ENCODE data around the gene GPR87.

DNA sequence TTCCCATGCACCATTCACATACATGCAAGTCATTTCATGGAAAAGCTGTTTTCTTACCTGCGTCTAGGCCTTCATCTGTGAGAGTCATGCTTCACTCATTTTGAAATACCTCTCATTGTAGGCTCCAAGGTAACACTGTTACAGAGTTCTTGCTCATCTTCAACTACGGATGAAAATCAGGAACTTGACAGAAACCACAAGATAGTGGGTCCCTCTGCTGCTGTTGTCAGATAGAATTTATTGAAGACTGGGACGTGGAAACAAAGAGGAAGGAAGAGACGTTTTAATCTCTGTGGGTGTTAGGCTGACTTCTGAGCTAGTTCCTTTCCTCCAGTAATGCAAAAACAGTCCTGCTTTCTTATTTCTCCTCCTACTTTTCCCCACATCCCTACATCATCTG lies 38.4 kb downstream of the GPR87 start, which contains the start of gene P2RY14:
- no peak for TF ChIP-seq POLR2AphosphoS5 (IDR thresholded peaks at IDR 0.05; ENCODE audit: borderline replicate concordance, low read depth, low read length)
- TF ChIP-seq EZH2 (IDR thresholded peaks at IDR 0.05): no peak
